Measurements from ENCODE around the gene TMEM74B.
"Not testable (repeated sequence)": the region's sequence is repeated elsewhere in the genome, so short reads cannot be mapped to it uniquely, and the experiment has no call there.

Gene TMEM74B

GRCh38 chr20:1184638-1185315 lies at the start of gene TMEM74B:
Gene TMEM74B, minus strand, starts transcription at chr20:1184981. Its CDS starts 1,180 bp downstream, at chr20:1183801.
- no peak for DNase-seq

GRCh38 chr20:1232286-1233111 lies 47.7 kb upstream of the TMEM74B start:
- no peak for DNase-seq

- no peak for DNase-seq
These were observed 44.8 kb upstream of the TMEM74B start for GRCh38 chr20:1229541-1229940.

GRCh38 chr20:1225783-1226654 lies 41.2 kb upstream of the TMEM74B start, which contains the start of gene RAD21L1:
Gene RAD21L1, plus strand, starts transcription at chr20:1226044. Its CDS starts 2,410 bp downstream, at chr20:1228454.
- no peak for DNase-seq

GRCh38 chr20:1225263-1225782 lies 40.5 kb upstream of the TMEM74B start:
- peak; percentile 3 for DNase-seq

GRCh38 chr20:1224205-1224890 lies 39.6 kb upstream of the TMEM74B start:
- DNase-seq, result no peak

- not testable (repeated sequence) for DNase-seq
These were observed 38.0 kb upstream of the TMEM74B start for GRCh38 chr20:1222750-1223149.

GRCh38 chr20:1216527-1217427 lies 32.0 kb upstream of the TMEM74B start:
- not testable (repeated sequence) for DNase-seq

- DNase-seq, result no peak
These were observed 30.8 kb upstream of the TMEM74B start for GRCh38 chr20:1215386-1216170.

- no peak for DNase-seq
These were observed 30.1 kb upstream of the TMEM74B start for GRCh38 chr20:1214838-1215261.

- DNase-seq, result peak; percentile 20
These were observed 28.0 kb upstream of the TMEM74B start for GRCh38 chr20:1212607-1213396.

GRCh38 chr20:1212023-1212422 lies 27.2 kb upstream of the TMEM74B start:
- DNase-seq, result no peak

- DNase-seq, result no peak
These were observed 25.7 kb upstream of the TMEM74B start for GRCh38 chr20:1210501-1210900.

GRCh38 chr20:1209447-1210387 lies 24.9 kb upstream of the TMEM74B start:
- DNase-seq, result no peak

GRCh38 chr20:1207293-1207878 lies 22.6 kb upstream of the TMEM74B start:
- DNase-seq, result no peak

- no peak for DNase-seq
These were observed 21.8 kb upstream of the TMEM74B start for GRCh38 chr20:1206366-1207148.

GRCh38 chr20:1205802-1206201 lies 21.0 kb upstream of the TMEM74B start:
- no peak for DNase-seq
